ENCODE data around the gene HNRNPA0. TPM values are rescaled to one million over a fixed set of nuclear protein-coding genes. Genes with fewer than 3 reads are reported as not detected.

Gene HNRNPA0
- total RNA-seq (2014; rRNA removed) (13.0 and 14.9 TPM in 2 replicates), Bru-seq, nascent RNA (percentile 93 among the genes with signal in this experiment), BruChase-seq, experiment 1, labeled RNA remaining after a 6-hour chase (percentile 98 among the genes with signal in this experiment), BruChase-seq, experiment 2, labeled RNA remaining after a 2-hour chase (percentile 96 among the genes with signal in this experiment)
- long read RNA-seq, full-length matches to known transcripts: 26 of 26 reads
- long read RNA-seq, partial matches to known transcripts: 0 of 26 reads
- long read RNA-seq, other reads (novel, unspliced or antisense): 0 of 26 reads

GRCh38 chr5:137754188-137754960 is at the start of gene HNRNPA0:
TSS of gene HNRNPA0 (minus strand) at chr5:137754363. CDS start at chr5:137754066, 297 bp downstream.
- CTCF ChIA-PET: interaction anchor here (0.6 kb wide), 1 partner anchor 22 kb away, joined by 3 read pairs; no protein-coding TSS in a partner anchor
- peak within 1 kb of the TSS; percentile 85 for H2AFZ ChIP-seq (ENCODE audit: low read length)
- H3K9me2 ChIP-seq (replicated peaks; ENCODE audit: low read length): no peaks in the 10 kb centered on the region
- POLR2A ChIA-PET (ENCODE audit: unreplicated experiment): interaction anchor here (0.7 kb wide), 1 partner anchor 14 kb away, joined by 3 read pairs; no protein-coding TSS in a partner anchor
- peak within 1 kb of the TSS; percentile 90 for H3K27ac ChIP-seq (ENCODE audit: low read length)
- no peaks in the 10 kb centered on the region for H3K27me3 ChIP-seq (ENCODE audit: low read length)
- peak within 1 kb of the TSS; percentile 98 for H3K4me2 ChIP-seq (ENCODE audit: low read length)
- H3F3A ChIP-seq (ENCODE audit: low read length, unreplicated experiment): no peaks in the 10 kb centered on the region
- H4K20me1 ChIP-seq (ENCODE audit: low read length): peaks cover 38% of the 10 kb centered on the region
- ATAC-seq (peak; percentile 91), DNase-seq (peak; percentile 90)
- intact Hi-C loops (cut with micrococcal nuclease): no loop called here
- H3K4me1 ChIP-seq (ENCODE audit: insufficient read depth, low read length): peaks cover 18% of the 10 kb centered on the region
- no peaks in the 10 kb centered on the region for H3K9me3 ChIP-seq (ENCODE audit: low read length)
- peaks cover 11% of the 10 kb centered on the region for H3K36me3 ChIP-seq (ENCODE audit: low read depth, low read length)
- TF ChIP-seq CTCF (conservative IDR thresholded peaks at IDR 0.05; ENCODE audit: low read depth, low read length): no peak
- TF ChIP-seq EZH2phosphoT487 (IDR thresholded peaks at IDR 0.05; ENCODE audit: borderline replicate concordance, low read length): no peak
- no peak for TF ChIP-seq EZH2 (IDR thresholded peaks at IDR 0.05; ENCODE audit: low read length, unreplicated experiment)
- BruUV-seq (replicated peaks): no TSS peak
- H3K9ac ChIP-seq (ENCODE audit: low read length): peak within 1 kb of the TSS; percentile 99
- H3K4me3 ChIP-seq (ENCODE audit: low read length): peak within 1 kb of the TSS; percentile 79
- H3K79me2 ChIP-seq (ENCODE audit: low read length): peaks cover 48% of the 10 kb centered on the region

GRCh38 chr5:137802282-137803210 is 48.4 kb upstream of the HNRNPA0 start:
- CTCF ChIA-PET: no interaction called here
- POLR2A ChIA-PET (ENCODE audit: unreplicated experiment): no interaction called here
- no peaks in the 10 kb centered on the region for H3K9me3 ChIP-seq (ENCODE audit: low read length)
- no peaks in the 10 kb centered on the region for H3F3A ChIP-seq (ENCODE audit: low read length, unreplicated experiment)
- no peak overlapping the region for H3K4me3 ChIP-seq (ENCODE audit: low read length)
- H3K27ac ChIP-seq (ENCODE audit: low read length): no peak overlapping the region
- no peaks in the 10 kb centered on the region for H3K9me2 ChIP-seq (replicated peaks; ENCODE audit: low read length)
- H3K4me1 ChIP-seq (ENCODE audit: insufficient read depth, low read length): no peaks in the 10 kb centered on the region
- no peak for TF ChIP-seq EZH2phosphoT487 (IDR thresholded peaks at IDR 0.05; ENCODE audit: borderline replicate concordance, low read length)
- TF ChIP-seq CTCF (conservative IDR thresholded peaks at IDR 0.05; ENCODE audit: low read depth, low read length): no peak
- TF ChIP-seq EZH2 (IDR thresholded peaks at IDR 0.05; ENCODE audit: low read length, unreplicated experiment): no peak
- no peak overlapping the region for H2AFZ ChIP-seq (ENCODE audit: low read length)
- H3K27me3 ChIP-seq (ENCODE audit: low read length): no peaks in the 10 kb centered on the region
- H3K4me2 ChIP-seq (ENCODE audit: low read length): no peak overlapping the region
- DNase-seq (no peak), ATAC-seq (no peak)
- no peak overlapping the region for H3K9ac ChIP-seq (ENCODE audit: low read length)
- BruUV-seq (replicated peaks): no TSS peak
- H3K79me2 ChIP-seq (ENCODE audit: low read length): no peaks in the 10 kb centered on the region
- intact Hi-C loops (cut with micrococcal nuclease): no loop called here
- no peaks in the 10 kb centered on the region for H3K36me3 ChIP-seq (ENCODE audit: low read depth, low read length)
- no peaks in the 10 kb centered on the region for H4K20me1 ChIP-seq (ENCODE audit: low read length)
